Measurements from ENCODE around the gene GSTCD.
A peak's percentile ranks its signal among the peaks of the same experiment; 100 is the strongest.
"Not testable (repeated sequence)": the region's sequence is repeated elsewhere in the genome, so short reads cannot be mapped to it uniquely, and the experiment has no call there.

The GSTCD gene, protein sequence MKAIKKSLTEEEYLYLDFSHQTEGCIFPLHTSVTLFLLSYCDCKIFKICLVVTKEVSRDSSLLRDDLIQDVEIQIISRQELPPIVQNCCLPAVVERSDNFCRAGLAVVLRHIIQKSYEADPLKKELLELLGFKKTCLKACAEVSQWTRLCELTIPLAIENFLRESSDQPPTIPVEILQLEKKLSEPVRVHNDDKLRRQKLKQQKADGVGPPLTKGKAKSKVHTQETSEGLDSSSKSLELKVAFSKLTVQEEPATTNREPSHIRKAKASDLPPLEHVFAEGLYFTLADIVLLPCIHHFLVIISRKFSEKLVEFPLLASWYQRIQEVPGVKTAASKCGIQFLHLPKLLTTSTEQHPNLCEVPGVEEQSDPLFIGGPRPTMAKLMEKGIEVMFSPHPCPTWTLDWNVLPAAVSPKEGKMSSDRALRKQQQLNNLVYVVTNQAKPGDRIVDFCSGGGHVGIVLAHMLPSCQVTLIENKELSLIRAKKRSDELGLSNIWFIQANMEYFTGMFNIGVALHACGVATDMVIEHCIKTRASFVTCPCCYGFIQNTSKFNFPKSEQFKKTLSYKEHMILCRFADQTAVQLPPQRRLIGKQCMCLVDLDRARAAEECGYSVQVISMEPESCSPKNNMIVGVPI

DNA sequence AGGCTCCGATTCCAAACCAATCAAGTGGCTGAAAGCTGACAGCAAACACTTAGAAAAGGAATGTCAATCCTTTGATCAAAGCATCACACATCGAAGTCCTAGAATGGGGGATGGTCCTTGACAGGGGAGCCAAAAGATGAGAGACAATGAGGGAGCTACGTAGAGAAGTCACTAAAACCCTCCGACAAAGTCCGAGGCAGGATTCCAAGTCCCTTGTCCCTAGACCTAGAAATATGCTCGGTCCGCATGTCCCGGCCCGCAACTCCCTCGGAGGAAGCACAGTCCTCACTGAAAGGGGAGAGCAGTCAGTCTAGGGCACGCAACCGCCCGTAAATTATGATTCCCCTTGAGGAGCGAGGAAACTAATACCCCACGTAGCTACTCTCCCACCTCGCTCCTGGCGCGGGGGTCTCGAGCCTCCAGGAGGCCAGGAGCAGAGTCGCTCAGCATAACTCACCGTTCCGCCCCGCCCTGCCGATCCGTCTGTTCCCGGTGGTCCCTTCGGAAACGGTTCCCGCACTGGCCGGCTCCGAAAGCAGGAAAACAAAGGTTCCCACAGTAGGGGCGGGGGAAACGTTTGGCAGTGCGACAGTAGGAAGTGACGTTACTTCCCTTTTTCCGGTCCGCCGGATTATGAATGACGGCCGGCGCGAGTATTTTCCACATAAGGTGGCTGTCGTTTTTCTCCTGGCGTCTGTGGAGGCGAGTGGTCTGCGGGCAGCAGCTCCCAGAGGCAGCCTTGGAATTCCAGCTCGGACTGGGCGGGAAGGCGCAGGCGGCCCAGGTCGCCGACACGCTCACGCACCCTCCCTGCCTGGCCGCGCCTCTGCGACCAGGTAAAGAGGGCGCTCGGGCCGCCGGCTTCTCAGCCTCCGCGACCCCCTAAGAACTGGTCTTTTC, at the start of gene GSTCD, which contains the start of gene INTS12:
Gene GSTCD (plus strand): TSS at position 604 of the 900 bp plus-strand sequence. CDS start 8,830 bp downstream, outside the sequence.
Gene INTS12 (minus strand): TSS at position 509 of the 900 bp plus-strand sequence. CDS start 8,684 bp downstream, outside the sequence.
- peak; percentile 92 for DNase-seq

DNA sequence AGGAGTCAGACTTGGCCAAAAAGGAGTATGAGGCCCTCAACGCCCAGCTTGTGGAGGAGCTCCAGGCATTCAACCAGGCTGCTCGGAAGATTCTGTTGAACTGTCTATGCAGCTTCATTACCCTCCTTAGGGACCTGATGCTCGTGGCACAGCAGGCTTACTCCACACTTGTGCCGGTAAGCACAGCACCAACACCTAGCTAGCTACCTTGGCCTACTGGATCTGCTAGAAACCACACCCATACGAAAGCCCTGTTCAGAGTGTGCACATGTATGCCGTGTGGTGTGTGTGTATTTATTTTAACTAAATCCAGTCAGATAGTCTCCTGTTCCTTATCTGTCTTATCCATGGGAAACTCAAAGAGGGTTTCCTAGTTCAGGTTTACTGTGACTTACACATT, 49.4 kb upstream of the GSTCD start:
- no peak for DNase-seq

DNA sequence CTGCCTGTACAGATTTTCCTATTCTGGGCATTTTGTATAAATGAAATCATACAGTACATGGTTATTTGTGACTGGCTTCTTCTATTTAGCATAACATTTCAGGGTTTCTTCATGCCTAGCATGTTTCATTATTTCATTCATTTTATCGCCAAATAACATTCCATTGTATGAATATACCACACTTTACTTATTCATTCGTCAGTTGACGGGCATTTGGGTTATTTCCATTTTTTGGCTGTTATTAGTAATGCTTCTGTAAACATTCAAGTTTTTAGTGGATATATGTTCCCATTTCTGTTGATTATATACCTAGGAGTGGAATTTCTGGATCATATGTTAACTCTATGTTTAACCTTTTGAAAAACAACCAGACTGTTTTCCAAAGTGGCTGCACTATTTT, 47.6 kb upstream of the GSTCD start:
- DNase-seq: no peak

DNA sequence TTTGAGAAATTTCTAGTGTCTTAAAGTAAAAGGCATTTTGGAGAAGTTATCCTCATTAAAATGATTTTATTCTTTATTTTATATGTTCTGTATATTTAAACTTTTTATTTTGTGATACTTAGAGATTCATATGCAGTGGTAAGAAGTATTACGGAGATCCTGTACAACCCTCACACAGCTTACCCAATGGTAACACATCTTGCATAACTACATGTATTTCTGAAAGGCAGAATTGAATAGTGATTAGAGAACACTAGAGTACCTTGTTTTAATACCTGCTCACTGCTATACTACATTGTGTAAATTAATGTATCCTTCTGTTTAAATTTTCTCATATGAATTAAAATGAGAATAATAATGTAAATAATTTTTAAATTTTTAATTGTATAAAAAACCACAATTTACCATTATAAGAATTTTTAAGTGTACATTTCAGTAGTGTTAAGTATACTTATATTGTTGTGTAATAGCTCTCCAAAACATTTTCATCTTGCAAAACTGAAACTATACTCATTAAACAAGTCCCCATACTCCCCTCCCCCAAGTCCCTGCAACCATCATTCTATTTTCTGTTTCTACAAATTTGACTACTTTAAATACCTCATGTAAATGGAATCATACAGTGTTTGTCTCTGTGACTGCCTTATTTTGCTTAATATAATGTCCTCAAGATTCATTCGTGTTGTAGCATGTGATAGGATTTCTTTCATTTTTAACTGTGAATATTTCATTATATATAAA, 45.5 kb upstream of the GSTCD start:
- no peak for DNase-seq

DNA sequence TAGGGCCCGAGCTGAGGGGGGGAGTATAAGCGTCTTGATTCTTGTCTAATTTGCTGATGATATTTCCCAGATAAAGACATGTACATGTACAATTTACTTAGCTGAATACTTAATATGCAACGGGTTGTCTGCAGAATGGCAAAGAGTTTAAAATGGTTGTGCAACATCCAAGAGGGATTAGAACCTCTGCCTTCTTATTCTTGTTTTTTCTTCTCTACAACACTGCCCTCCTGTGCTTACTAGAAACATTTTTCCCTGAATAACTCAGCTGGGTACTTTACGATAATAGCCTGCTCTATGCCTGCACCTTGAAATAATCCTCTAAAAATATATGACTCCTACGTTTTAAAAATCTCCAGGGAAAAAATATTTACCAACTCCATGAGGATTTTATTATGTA, 41.9 kb upstream of the GSTCD start:
- DNase-seq: no peak

DNA sequence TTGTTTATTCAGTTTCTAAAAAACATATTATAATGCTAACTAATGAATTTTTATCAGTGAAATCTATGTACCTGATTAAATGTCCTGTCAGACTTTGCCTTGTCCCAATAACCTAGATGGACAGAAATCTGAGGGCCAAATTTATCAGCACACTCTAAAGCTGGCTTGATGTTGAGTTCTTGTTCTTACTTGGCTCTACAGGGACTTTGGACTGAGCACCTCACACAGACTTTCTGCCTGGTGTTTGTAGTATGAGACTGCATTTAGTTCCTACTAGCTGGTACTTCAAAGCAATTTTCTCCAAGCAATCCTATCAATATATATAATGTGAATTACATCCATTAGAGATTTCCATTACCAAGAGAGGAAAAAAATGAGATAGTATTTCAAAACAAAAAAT, 37.9 kb upstream of the GSTCD start:
- no peak for DNase-seq

DNA sequence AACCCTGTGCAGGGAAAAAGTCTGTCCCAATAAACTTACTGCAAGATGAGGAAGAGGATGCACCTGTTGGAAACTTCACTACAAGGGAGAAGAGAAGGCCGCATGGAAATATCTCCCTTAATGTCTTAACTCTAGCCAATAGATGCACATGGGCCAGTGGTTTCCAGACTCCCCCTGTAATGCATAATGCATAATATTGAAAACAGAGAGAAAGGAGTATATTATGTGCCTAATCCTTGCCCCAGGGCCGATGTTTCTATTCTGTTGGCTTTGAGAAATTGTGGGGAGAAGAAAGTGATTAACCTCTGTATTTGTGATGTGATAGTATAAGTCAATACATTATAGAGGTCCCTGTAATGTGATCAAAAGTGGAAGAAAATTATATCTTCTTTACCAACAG, 37.3 kb upstream of the GSTCD start:
- DNase-seq: no peak

DNA sequence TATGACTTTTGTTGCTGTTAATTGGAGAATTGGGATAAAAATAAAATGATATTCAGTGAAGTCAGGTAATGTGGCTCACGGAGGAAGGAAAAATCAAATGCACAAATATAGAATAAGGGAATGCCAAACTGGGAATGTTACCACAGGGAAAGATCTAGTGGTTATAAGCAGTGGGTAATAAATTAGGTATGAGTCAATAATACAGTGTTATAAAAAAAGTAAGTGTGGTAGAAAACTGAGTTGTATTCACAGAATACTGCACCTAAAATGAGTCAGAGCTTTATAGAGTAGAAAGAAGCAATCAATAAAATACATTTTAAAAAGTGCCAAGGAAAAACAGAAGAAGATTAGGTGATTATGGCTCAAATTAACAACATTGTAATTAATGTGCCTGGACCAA, 34.6 kb upstream of the GSTCD start:
- no peak for DNase-seq

DNA sequence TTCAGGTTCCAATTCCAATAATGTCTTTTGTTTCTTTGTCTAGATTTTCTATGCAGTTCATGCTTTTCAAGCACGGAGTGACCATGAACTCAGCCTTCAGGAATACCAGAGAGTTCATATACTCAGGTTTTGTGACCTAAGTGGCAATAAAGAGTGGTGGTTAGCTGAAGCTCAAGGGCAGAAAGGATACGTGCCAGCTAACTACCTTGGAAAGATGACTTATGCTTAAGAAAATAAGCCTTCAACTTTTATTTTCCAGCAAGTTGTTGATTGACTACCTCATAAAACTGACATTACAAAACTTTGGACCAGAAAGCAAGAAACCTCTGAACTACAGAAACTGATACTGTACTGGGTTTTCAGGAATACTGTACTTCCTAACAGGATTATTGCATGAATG, 30.9 kb upstream of the GSTCD start:
- no peak for DNase-seq

DNA sequence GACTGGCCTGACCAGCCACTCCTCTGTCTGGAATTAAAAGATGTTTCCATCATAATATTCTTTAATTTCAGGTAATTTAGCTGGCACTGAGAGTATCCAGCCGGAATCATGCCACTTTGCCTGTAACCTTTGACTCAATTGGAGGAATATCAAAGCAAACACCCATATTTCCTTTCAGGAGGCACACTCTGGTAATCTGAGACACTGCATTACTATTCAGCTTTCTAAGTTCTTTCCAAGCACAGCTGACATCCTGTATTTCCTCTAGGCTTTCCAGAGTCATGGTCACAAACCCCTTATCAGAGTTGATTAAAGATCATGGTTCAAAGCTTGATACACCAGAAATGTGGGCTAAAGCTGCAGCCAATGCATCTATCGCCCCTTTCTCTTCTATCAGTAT, 29.4 kb upstream of the GSTCD start:
- DNase-seq: no peak

DNA sequence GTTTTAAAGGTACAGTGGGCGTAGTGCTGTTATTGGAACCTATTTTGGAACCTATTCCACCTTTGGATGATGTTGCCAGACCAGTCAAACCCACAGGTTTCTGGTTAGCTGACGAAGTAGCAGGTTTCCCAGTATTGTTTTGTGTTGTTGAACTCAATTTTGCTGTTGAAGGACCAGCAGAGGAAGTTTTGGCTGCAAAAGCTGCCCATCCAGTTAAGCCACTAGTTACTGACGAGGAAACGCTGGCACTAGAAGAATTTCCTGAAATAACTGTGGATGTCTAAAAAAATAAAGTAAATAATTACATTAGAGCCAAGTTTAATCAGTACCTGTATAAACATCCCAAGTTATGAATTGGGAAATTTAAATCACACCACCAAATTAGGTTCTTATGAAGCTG, 25.5 kb upstream of the GSTCD start:
- no peak for DNase-seq

DNA sequence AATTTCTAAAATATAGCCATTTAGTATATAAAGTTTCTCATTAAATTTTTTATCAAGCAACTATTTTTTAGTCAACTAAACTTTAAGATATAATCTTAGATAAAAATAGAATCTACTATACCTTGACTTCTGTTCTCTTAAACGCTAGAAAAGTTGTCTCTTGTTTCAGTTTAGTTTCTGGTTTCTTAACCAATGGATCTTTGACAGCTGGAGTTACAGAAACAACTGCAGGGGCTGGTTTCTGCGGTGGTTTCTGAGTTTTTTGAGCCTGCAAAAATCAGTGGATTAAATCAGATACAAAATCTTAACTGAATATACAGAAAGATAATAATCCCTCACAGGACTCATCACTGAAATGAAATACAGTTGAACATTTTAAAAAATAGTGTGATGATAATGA, 22.0 kb upstream of the GSTCD start:
- DNase-seq: no peak

DNA sequence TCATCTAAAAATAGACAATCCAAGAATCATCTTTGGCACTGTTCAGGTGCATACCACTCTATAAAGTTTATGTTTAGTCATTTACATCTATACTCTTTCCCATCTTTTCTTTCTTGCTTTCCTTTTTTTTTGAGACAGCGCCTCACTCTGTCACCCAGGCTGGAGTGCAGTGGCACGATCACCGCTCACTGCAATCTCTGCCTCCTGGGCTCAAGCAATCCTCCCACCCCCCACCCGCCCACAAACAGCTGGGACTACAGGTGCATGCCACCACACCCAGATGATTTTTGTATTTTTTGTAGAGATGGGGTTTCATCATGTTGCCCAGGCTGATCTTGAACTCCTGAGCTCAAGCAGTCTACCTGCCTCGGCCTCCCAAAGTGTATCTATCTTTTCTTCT, 13.8 kb upstream of the GSTCD start:
- DNase-seq: not testable (repeated sequence)

DNA sequence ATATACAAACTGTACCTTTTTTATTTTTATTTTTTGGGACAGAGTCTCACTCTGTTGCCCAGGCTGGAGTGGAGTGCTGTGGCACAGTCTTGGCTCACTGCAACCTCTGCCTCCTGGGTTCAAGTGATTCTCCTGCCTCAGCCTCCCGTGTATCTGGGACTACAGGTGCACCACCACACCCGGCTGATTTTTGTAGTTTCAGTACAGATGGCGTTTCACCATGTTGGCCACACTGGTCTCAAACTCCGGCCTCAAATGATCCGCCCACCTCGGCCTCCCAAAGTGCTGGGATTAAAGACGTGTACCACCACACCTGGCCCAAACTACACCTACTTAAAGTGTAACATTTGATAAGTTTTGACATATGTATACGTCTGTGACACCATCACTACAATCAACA, 12.8 kb upstream of the GSTCD start:
- DNase-seq: not testable (repeated sequence)

DNA sequence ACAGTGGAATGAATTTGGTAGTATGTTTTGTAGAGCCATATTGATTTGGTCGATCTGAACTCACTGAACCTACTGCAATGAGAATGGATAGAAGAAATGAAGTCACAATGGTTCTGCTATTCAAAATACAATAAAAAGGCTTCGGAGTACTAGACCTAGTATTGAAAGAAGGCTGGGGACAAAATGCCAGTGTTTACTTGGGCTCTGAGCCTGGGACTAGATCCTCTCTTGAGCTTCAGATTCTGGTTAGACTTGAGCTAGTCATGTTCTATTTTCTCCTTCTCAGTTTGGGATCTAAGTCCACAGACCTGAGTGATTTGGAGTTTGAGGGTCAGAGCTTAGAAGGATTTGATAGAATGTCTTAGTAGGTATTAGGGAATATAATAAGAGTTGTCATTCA, 10.0 kb upstream of the GSTCD start:
- DNase-seq: no peak

DNA sequence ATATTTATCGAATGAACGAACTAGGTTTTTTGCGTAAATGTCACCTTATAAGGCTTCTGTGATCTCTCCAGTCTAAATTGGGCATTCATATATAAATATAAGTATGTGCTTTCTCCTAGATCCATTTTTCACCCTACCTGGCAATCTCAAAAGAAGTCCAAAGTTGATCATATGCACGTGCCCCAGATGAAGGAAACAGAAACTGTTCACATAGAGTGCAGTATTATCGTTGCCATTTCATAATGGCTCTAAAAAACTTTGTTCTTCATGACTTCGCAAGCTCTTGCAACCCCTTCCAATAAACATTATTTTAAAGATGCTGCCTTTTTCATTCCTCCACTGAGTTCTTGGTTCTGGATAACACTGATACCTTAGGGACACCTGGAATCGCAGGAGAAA, 803 bp upstream of the GSTCD start:
- DNase-seq: no peak

DNA sequence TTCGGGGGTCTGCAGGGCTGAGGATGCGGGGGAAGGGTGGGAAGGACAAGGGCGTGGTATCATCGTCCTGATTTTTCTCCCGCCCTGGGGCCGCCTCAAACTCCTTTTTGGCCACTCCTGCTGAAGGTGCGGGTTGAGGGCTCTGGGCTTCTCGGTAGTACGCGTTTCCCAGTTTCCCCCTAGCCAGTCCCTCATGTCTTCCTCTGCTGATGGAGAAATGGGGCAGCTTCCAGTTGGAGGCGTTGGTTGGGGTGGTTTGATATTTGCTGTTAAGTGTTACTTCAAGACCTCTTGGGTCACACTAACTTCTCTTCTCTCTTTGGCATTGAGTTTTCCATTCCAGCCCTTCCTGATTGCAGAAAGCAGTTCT, 482 bp downstream of the GSTCD start:
- DNase-seq: peak; percentile 14

DNA sequence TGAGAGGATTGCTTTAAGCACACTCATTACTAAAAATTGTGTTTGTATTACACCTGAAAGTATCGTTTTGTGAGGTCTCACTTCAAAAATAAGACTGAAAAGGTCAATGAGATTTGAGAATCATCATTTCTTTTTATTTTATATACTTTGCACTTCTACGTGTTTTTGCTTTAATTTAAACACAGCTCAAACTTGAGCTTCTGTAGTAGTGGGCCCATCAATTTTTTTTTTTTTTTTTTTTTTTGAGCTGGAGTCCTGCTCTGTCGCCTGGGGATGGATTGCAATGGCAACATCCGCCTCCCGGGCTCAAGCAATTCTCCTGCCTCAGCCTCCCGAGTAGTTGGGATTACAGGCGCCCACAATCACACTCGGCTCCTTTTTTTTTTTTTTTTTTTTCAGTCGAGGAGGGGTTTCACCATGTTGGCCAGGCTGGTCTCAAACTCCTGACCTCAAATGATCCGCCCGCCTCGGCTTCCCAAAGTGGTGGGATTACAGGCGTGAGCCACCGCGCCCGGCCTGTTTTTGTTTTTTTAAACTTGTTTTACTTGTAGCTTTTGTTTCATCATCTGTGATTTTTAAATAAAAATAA, 1.5 kb downstream of the GSTCD start:
- no peak for DNase-seq

DNA sequence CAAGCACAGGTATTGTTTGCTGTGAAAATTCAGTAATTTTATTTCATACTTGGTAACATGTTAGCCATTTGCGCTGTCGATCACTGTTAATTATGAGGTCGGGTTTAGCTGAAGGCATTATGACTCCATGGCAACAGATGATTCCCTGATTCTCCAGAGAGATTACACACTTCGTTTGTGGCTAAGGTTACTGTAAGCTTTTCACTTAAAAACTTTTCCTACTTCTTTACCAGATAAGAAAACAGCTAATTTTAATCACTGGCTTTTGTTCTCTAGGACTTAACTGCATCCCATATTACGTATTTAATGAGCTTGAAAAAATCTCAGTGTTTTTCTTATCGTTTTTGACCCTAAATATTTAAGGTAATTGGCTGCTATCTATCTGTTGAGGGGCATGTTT, 2.1 kb downstream of the GSTCD start:
- no peak for DNase-seq

DNA sequence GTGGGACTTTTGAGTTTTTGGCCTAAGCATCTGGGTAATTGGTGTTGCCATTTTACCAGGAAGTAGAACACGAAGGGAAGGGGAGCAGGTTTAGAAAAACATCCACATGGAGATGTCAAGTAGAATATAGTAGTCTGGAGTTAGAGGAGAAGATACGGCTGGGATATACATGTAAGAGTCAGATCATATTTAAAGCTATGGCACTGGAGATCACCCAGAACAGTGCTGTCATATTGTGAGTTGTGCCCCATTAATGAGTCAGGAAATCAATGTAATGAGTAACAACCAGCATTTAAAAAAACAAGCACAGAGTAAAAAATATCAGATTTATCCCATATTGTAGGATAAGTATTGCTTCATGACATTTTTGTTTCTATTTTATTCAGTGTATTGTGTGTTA, 4.2 kb downstream of the GSTCD start:
- no peak for DNase-seq

DNA sequence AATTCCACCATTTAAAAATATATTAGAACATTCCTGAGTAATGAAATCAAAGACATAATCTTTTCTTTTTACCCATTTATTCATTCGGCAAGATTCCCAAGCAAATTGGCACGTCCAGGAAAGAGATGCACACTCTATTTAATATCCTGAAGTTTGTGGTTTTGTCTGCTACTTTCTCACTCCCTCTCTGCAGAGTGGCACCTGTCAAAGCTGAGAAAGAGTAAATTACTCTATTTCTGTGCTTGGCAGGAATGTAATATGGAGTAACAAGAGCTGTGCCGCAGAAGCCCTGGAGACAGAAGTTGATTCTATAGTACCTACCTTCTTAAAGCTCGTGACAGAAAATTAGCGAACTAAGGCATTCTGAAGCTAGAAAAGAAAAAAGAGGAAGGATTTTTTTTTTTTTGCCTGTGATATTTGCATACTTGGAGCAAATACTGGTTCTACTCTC, 5.5 kb downstream of the GSTCD start:
- peak; percentile 13 for DNase-seq

DNA sequence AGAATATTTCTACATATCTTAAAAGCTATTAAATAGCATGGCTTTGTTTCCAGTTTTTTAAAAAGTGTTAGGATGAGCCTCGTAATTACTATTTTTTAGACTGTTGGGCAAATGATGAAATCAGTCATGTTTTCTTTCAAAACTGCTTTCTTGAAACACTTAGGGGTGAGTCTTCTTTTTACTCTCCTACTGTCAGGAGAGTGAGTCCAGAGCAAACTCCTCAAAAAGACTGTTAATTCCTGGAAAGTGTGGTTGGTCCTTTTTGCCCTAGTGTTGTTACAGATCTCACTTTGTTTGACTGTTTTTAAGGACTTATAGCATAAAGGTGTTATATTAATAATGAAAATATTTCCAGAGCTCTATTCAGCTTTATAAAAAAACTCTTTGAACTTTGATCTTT, 6.3 kb downstream of the GSTCD start:
- no peak for DNase-seq
